Natural killer cell (primary cell): ENCODE data around the gene MRPS16. TPM values are rescaled to one million over a fixed set of nuclear protein-coding genes. Genes with fewer than 3 reads are reported as not detected.

Experiments used
- ATAC-seq, 3 donors: fragments of 150-1000 bp in 2 of 3; fragments of 200-7000 bp in 1 of 3; cut with Tn5 transposase; 1 replicate in 1 of 3; 2 replicates in 2 of 3; pipeline ENCODE4 v1.10.0; 2021; ENCODE audit warnings: mild to moderate bottlenecking in 2 of 3, moderate library complexity in 2 of 3
- DNase-seq, 2 donors: peaks; one replicate each; pipeline versions ENCODE4 v3.0.0 to v3.0.0-alpha.2; 2013 to 2021; ENCODE audit warnings: mixed read lengths in 1 of 2
- H3K27ac ChIP-seq: one replicate; pipeline ENCODE4 v1.5.1; 2013; ENCODE audit warnings: mild to moderate bottlenecking, low read length
- H3K27me3 ChIP-seq: one replicate; pipeline ENCODE4 v1.6.1; 2013; ENCODE audit warnings: low read length; ENCODE audit not compliant: control insufficient read depth, insufficient read depth
- H3K36me3 ChIP-seq: one replicate; pipeline ENCODE4 v1.6.1; 2013; ENCODE audit warnings: low read length; ENCODE audit not compliant: control insufficient read depth, insufficient read depth
- H3K4me1 ChIP-seq: one replicate; pipeline ENCODE4 v1.6.1; 2013; ENCODE audit warnings: low read length; ENCODE audit not compliant: control insufficient read depth, insufficient read depth
- H3K4me3 ChIP-seq: one replicate; pipeline ENCODE4 v1.5.1; 2013; ENCODE audit warnings: low read length
- H3K9me3 ChIP-seq: one replicate; pipeline ENCODE4 v1.6.1; 2013; ENCODE audit warnings: low read length; ENCODE audit not compliant: control insufficient read depth, insufficient read depth
- H3K27ac Mint-ChIP-seq, 2 donors: one replicate each; pipeline ENCODE4 v1.8.0; 2022; ENCODE audit warnings: mild to moderate bottlenecking in 2 of 2, mixed read lengths in 2 of 2, moderate library complexity in 1 of 2
- H3K27me3 Mint-ChIP-seq, 2 donors: one replicate each; pipeline ENCODE4 v1.8.0; 2022; ENCODE audit warnings: low read depth in 2 of 2, mixed read lengths in 2 of 2
- H3K36me3 Mint-ChIP-seq: one replicate; pipeline ENCODE4 v1.8.0; 2022; ENCODE audit warnings: mixed read lengths
- H3K4me1 Mint-ChIP-seq, 2 donors: one replicate each; pipeline ENCODE4 v1.8.0; 2022; ENCODE audit warnings: mixed read lengths in 2 of 2
- H3K4me3 Mint-ChIP-seq: one replicate; pipeline ENCODE4 v1.8.0; 2022; ENCODE audit warnings: mild to moderate bottlenecking, moderate library complexity, mixed read lengths
- H3K9me3 Mint-ChIP-seq, 2 donors: one replicate each; pipeline ENCODE4 v1.8.0; 2022; ENCODE audit warnings: mixed read lengths in 2 of 2
- WGBS: methylation state at CpG from one replicate; pipeline ENCODE4 v1.1.7; 2013; ENCODE audit warnings: missing lambda C conversion rate; ENCODE audit not compliant: insufficient coverage; 5-methylcytosine and 5-hydroxymethylcytosine counted together
- intact Hi-C: fragments of 100-400 bp; cut with micrococcal nuclease; formaldehyde crosslinking; loops from one replicate; pipeline ENCODE4 v1.14.2; 2022
- total RNA-seq, 4 donors: library from RNA; stranded (reverse); fragments of 120-200 nt in 1 of 4; gene quantifications; one replicate each; pipeline versions ENCODE4 v1.2.3 to v1.2.4, GENCODE V29; 2013 to 2022
- TF ChIP-seq, protein P1 (sequence below): fragments of 200-600 bp; IDR thresholded peaks from one replicate; pipeline ENCODE4 v1.8.0; 2022; ENCODE audit warnings: antibody characterized with exemption

Gene MRPS16
- total RNA-seq, 3 donors from 2014 or later (not counting 1 experiment from before 2014, with no cell fraction given) = 28.2 to 39.4 (median 31.4) TPM

- H3K27me3 Mint-ChIP-seq = no peaks in the 10 kb centered on the region
- 4% methylated on average over 5 of the region's 8 CpGs for WGBS
Observed at GRCh38 chr10:73246322-73246645, 6.2 kb downstream of the MRPS16 start.

GRCh38 chr10:73244866-73245477, 7.5 kb downstream of the MRPS16 start:
- H3K4me1 Mint-ChIP-seq = peaks cover 32 to 35% of the 10 kb centered on the region in 2 donors
- TF ChIP-seq, protein P1, sequence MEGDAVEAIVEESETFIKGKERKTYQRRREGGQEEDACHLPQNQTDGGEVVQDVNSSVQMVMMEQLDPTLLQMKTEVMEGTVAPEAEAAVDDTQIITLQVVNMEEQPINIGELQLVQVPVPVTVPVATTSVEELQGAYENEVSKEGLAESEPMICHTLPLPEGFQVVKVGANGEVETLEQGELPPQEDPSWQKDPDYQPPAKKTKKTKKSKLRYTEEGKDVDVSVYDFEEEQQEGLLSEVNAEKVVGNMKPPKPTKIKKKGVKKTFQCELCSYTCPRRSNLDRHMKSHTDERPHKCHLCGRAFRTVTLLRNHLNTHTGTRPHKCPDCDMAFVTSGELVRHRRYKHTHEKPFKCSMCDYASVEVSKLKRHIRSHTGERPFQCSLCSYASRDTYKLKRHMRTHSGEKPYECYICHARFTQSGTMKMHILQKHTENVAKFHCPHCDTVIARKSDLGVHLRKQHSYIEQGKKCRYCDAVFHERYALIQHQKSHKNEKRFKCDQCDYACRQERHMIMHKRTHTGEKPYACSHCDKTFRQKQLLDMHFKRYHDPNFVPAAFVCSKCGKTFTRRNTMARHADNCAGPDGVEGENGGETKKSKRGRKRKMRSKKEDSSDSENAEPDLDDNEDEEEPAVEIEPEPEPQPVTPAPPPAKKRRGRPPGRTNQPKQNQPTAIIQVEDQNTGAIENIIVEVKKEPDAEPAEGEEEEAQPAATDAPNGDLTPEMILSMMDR = no peak
- intact Hi-C loops = loop anchor here (5.0 kb wide), 2 partner anchors 78 to 167 kb away; partner anchors contain the start of genes ANXA7, ECD and FAM149B1

More at GRCh38 chr10:73246322-73246645, 6.2 kb downstream of the MRPS16 start:
- ATAC-seq (no peak), DNase-seq (peak in 1 of 2 donors; percentile 31)
- Histone ChIP-seq H3K27ac (peak overlapping the region; percentile 88), H3K4me3 (peak overlapping the region; percentile 83), H3K36me3 (peaks cover 29% of the 10 kb centered on the region), H3K27me3 (no peaks in the 10 kb centered on the region), H3K4me1 (peaks cover 11% of the 10 kb centered on the region), H3K9me3 (no peaks in the 10 kb centered on the region)
- Mint-ChIP-seq H3K27ac (peak overlapping the region; percentile 89 to 94), H3K4me1 (peaks cover 42 to 44% of the 10 kb centered on the region in 2 donors), H3K9me3 (no peaks in the 10 kb centered on the region), H3K36me3 (peaks cover 8% of the 10 kb centered on the region), H3K4me3 (peak overlapping the region; percentile 95)
- TF ChIP-seq, protein P1 = no peak
- intact Hi-C loops = loop anchor here (2.0 to 5.0 kb wide), 3 partner anchors 79 to 166 kb away; partner anchors contain the start of genes ANXA7, CFAP70, ECD and FAM149B1

DNA sequence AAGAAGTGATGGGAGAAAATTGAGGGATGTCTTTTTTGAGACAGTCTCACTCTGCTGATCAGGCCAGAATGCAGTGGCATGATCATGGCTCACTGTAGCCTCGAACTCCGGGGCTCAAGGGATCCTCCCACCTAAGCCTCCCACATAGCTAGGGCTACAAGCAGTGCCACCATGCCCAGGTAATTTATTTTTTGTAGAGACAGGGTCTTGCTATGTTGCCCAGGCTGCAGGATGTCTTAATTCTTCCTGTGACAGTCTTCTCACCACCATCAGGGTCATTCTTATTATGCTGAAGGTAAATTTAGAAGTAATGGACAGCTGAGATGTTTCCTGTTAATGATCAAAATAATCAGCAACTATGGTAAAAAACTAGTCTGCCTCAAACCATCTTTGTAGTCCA, 12.5 kb downstream of the MRPS16 start:
- Mint-ChIP-seq H3K9me3 (no peaks in the 10 kb centered on the region), H3K27me3 (no peaks in the 10 kb centered on the region), H3K36me3 (peaks cover 8% of the 10 kb centered on the region), H3K4me1 (peaks cover 5% of the 10 kb centered on the region in 2 donors), H3K27ac (no peak overlapping the region), H3K4me3 (no peak overlapping the region)
- Histone ChIP-seq H3K27me3 (no peaks in the 10 kb centered on the region), H3K36me3 (peaks cover 49% of the 10 kb centered on the region), H3K4me1 (no peaks in the 10 kb centered on the region), H3K27ac (no peak overlapping the region), H3K4me3 (no peak overlapping the region), H3K9me3 (no peaks in the 10 kb centered on the region)
- WGBS = 100% methylated on average over 1 of the region's 2 CpGs
- intact Hi-C loops = no loop called here
- no peak for ATAC-seq
- TF ChIP-seq, protein P1 = no peak
- DNase-seq = no peak

More at GRCh38 chr10:73244866-73245477, 7.5 kb downstream of the MRPS16 start:
- Histone ChIP-seq H3K4me3 (no peak overlapping the region), H3K9me3 (no peaks in the 10 kb centered on the region), H3K27me3 (no peaks in the 10 kb centered on the region), H3K36me3 (peaks cover 39% of the 10 kb centered on the region), H3K4me1 (peaks cover 9% of the 10 kb centered on the region), H3K27ac (no peak overlapping the region)
- peak overlapping the region; percentile 58 to 63 for H3K27ac Mint-ChIP-seq
- H3K9me3 Mint-ChIP-seq = no peaks in the 10 kb centered on the region
- no peaks in the 10 kb centered on the region for H3K27me3 Mint-ChIP-seq
- no peak for DNase-seq
- WGBS = 30% methylated on average over 8 of the region's 8 CpGs
- no peak for ATAC-seq
- peaks cover 8% of the 10 kb centered on the region for H3K36me3 Mint-ChIP-seq
- H3K4me3 Mint-ChIP-seq = peak overlapping the region; percentile 21
